Measurements from ENCODE around the gene AP2A2.

DNA sequence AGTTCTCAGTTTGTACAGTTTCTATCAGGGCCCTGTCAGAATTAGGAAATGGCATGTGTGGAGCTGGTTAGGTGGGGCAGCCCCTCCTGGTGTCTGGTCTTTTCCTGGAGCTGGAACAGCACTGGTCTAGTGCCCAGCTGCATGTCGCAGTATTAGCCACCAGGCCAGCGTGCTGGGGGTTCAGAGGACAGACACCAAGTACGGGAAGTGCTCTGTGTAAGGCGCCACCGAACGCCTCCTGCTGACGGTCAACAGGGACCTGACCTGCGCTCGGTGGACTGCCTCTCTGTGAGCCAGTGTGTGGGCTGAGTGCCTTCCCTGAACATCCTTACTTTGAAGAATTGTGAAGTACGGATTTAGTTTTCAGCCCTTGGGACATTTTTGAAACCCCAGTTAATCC lies 33.9 kb downstream of the AP2A2 start:
- TF ChIP-seq POLR2A (IDR thresholded peaks at IDR 0.05) (no peak), POLR2AphosphoS5 (IDR thresholded peaks at IDR 0.05) (no peak)

All from stomach (tissue), 4 donors.